C1 segment of cervical spinal cord (tissue), 14 donors: ENCODE data around the gene SMAD3.
A peak's percentile ranks its signal among the peaks of the same experiment; 100 is the strongest.

ENCODE experiments used
- DNase-seq, 14 donors: peaks; one replicate each; lab custom pipeline; 2025; lab: John Stamatoyannopoulos, UW

SMAD3 gene

GRCh38 chr15:67035886-67036285 lies 29.5 kb upstream of the SMAD3 start:
- no peak for DNase-seq

- no peak for DNase-seq
Observed at GRCh38 chr15:67036775-67037555, 28.4 kb upstream of the SMAD3 start.

- DNase-seq: no peak
Observed at GRCh38 chr15:67037694-67038093, 27.7 kb upstream of the SMAD3 start.

- no peak for DNase-seq
Observed at GRCh38 chr15:67038736-67039135, 26.7 kb upstream of the SMAD3 start.

- DNase-seq: no peak
Observed at GRCh38 chr15:67039384-67040075, 25.9 kb upstream of the SMAD3 start.

- no peak for DNase-seq
Observed at GRCh38 chr15:67040277-67040676, 25.1 kb upstream of the SMAD3 start.

GRCh38 chr15:67042551-67043142 lies 22.8 kb upstream of the SMAD3 start:
- DNase-seq: no peak

GRCh38 chr15:67043939-67044771 lies 21.2 kb upstream of the SMAD3 start:
- DNase-seq: no peak

GRCh38 chr15:67047149-67047661 lies 18.2 kb upstream of the SMAD3 start:
- DNase-seq: no peak

GRCh38 chr15:67048281-67049279 lies 16.8 kb upstream of the SMAD3 start:
- no peak for DNase-seq

GRCh38 chr15:67049351-67050044 lies 15.9 kb upstream of the SMAD3 start:
- no peak for DNase-seq

GRCh38 chr15:67050062-67050461 lies 15.3 kb upstream of the SMAD3 start:
- DNase-seq: no peak

- no peak for DNase-seq
Observed at GRCh38 chr15:67050522-67051087, 14.8 kb upstream of the SMAD3 start.

- no peak for DNase-seq
Observed at GRCh38 chr15:67051088-67052045, 14.0 kb upstream of the SMAD3 start.

- no peak for DNase-seq
Observed at GRCh38 chr15:67054676-67055075, 10.7 kb upstream of the SMAD3 start.

- DNase-seq: peak in 3 of 14 donors; percentile 22 to 70 (median 22)
Observed at GRCh38 chr15:67059127-67059553, 6.3 kb upstream of the SMAD3 start.

- DNase-seq: no peak
Observed at GRCh38 chr15:67061811-67062368, 3.5 kb upstream of the SMAD3 start.
